H9 (cell line): ENCODE measurements around the gene C2orf49. TPM values are rescaled to one million over a fixed set of nuclear protein-coding genes. Genes with fewer than 3 reads are reported as not detected.

Experiments
- DNase-seq: peaks from one replicate; pipeline ENCODE4 v3.0.0-alpha.2; 2017
- H2AFZ ChIP-seq: one replicate; pipeline ENCODE4 v1.6.1; 2013; ENCODE audit warnings: mild to moderate bottlenecking, low read length, control low read depth, moderate library complexity
- H2AK5ac ChIP-seq: 2 replicates; pipeline ENCODE4 v1.6.1; 2013; ENCODE audit warnings: low read length, control low read depth, mixed read lengths; ENCODE audit not compliant: insufficient read length
- H2BK120ac ChIP-seq: one replicate; pipeline ENCODE4 v1.6.1; 2013; ENCODE audit warnings: low read depth, mild to moderate bottlenecking, low read length, control low read depth, inconsistent platforms; ENCODE audit not compliant: poor library complexity, severe bottlenecking
- H2BK12ac ChIP-seq: 2 replicates; pipeline ENCODE4 v1.6.1; 2013; ENCODE audit warnings: low read length, control low read depth, mixed read lengths, low read depth; ENCODE audit not compliant: insufficient read length
- H2BK15ac ChIP-seq: 2 replicates; pipeline ENCODE4 v1.6.1; 2013; ENCODE audit warnings: low read depth, low read length, control low read depth
- H2BK20ac ChIP-seq: one replicate; pipeline ENCODE4 v1.6.1; 2013; ENCODE audit warnings: low read depth, mild to moderate bottlenecking, low read length, control low read depth, inconsistent platforms; ENCODE audit not compliant: poor library complexity, severe bottlenecking
- H2BK5ac ChIP-seq: 2 replicates; pipeline ENCODE4 v1.6.1; 2013; ENCODE audit warnings: low read length, control low read depth, mixed read lengths; ENCODE audit not compliant: insufficient read length
- H3K14ac ChIP-seq: 2 replicates; pipeline ENCODE4 v1.6.1; 2013; ENCODE audit warnings: low read length, control low read depth; ENCODE audit not compliant: insufficient read depth
- H3K18ac ChIP-seq: 2 replicates; pipeline ENCODE4 v1.6.1; 2013; ENCODE audit warnings: low read depth, mild to moderate bottlenecking, mixed read lengths, low read length, control low read depth; ENCODE audit not compliant: insufficient read length
- H3K23ac ChIP-seq: 2 replicates; pipeline ENCODE4 v1.6.1; 2013; ENCODE audit warnings: low read length, control low read depth, mixed read lengths, low read depth; ENCODE audit not compliant: insufficient read length
- H3K23me2 ChIP-seq: 2 replicates; pipeline ENCODE4 v1.6.1; 2013; ENCODE audit warnings: low read depth, mild to moderate bottlenecking, mixed read lengths, low read length, control low read depth; ENCODE audit not compliant: insufficient read length, poor library complexity, severe bottlenecking
- H3K27ac ChIP-seq: 2 replicates; pipeline ENCODE4 v1.5.1; 2013; ENCODE audit warnings: low read length, control low read depth, mixed read lengths, low read depth; ENCODE audit not compliant: insufficient read length
- H3K27me3 ChIP-seq: 2 replicates; pipeline ENCODE4 v1.6.1; 2013; ENCODE audit warnings: low read length, control low read depth, inconsistent platforms; ENCODE audit not compliant: insufficient read depth
- H3K4ac ChIP-seq: 2 replicates; pipeline ENCODE4 v1.6.1; 2013; ENCODE audit warnings: low read depth, mild to moderate bottlenecking, control low read depth, inconsistent platforms, low read length, moderate library complexity
- H3K4me1 ChIP-seq: 2 replicates; pipeline ENCODE4 v1.6.1; 2013; ENCODE audit warnings: low read length, control low read depth, inconsistent platforms; ENCODE audit not compliant: insufficient read depth
- H3K4me2 ChIP-seq: 2 replicates; pipeline ENCODE4 v1.6.1; 2013; ENCODE audit warnings: low read length, control low read depth, mixed read lengths; ENCODE audit not compliant: insufficient read length, insufficient read depth
- H3K56ac ChIP-seq: 2 replicates; pipeline ENCODE4 v1.6.1; 2013; ENCODE audit warnings: low read depth, mild to moderate bottlenecking, mixed read lengths, low read length, control low read depth; ENCODE audit not compliant: insufficient read length
- H3K79me1 ChIP-seq: 2 replicates; pipeline ENCODE4 v1.6.1; 2013; ENCODE audit warnings: low read depth, mild to moderate bottlenecking, moderate library complexity, low read length, control low read depth, inconsistent platforms; ENCODE audit not compliant: insufficient read depth, poor library complexity, severe bottlenecking
- H3K79me2 ChIP-seq: 2 replicates; pipeline ENCODE4 v1.6.1; 2013; ENCODE audit warnings: low read length, control low read depth, inconsistent platforms; ENCODE audit not compliant: insufficient read depth
- H3K9ac ChIP-seq: 2 replicates; pipeline ENCODE4 v1.6.1; 2013; ENCODE audit warnings: low read length, control low read depth, mixed read lengths; ENCODE audit not compliant: insufficient read length; ENCODE audit errors: extremely low read depth
- H3K9me3 ChIP-seq: one replicate; pipeline ENCODE4 v1.6.1; 2013; ENCODE audit warnings: low read depth, low read length, inconsistent platforms; ENCODE audit not compliant: control insufficient read depth
- H3T11ph ChIP-seq: one replicate; pipeline ENCODE4 v1.6.1; 2013; ENCODE audit warnings: mild to moderate bottlenecking, low read length, control low read depth, inconsistent platforms
- H4K20me1 ChIP-seq: one replicate; pipeline ENCODE4 v1.6.1; 2013; ENCODE audit not compliant: control insufficient read depth, insufficient read length, insufficient read depth
- H4K5ac ChIP-seq: 2 replicates; pipeline ENCODE4 v1.6.1; 2013; ENCODE audit warnings: low read depth, mild to moderate bottlenecking, mixed read lengths, low read length, control low read depth; ENCODE audit not compliant: insufficient read length
- H4K8ac ChIP-seq: replicated peaks from 2 replicates; pipeline ENCODE4 v1.6.1; 2013; ENCODE audit warnings: low read length, control low read depth, mixed read lengths, low read depth; ENCODE audit not compliant: insufficient read length
- H4K91ac ChIP-seq: 2 replicates; pipeline ENCODE4 v1.6.1; 2013; ENCODE audit warnings: low read depth, mild to moderate bottlenecking, moderate library complexity, mixed read lengths, low read length, control low read depth; ENCODE audit not compliant: insufficient read length
- H3K27ac Mint-ChIP-seq, 3 experiments: 2 replicates in 2 of 3; 3 replicates in 1 of 3; pipeline ENCODE4 v1.8.0; 2020 to 2021; ENCODE audit warnings: mixed read lengths in 3 of 3, mild to moderate bottlenecking in 1 of 3, moderate library complexity in 1 of 3
- H3K27me3 Mint-ChIP-seq: 2 replicates; pipeline ENCODE4 v1.8.0; 2021; ENCODE audit warnings: low read depth, mild to moderate bottlenecking, moderate library complexity, mixed read lengths
- H3K36me3 Mint-ChIP-seq, 3 experiments: 2 replicates in 2 of 3; 3 replicates in 1 of 3; pipeline ENCODE4 v1.8.0; 2020 to 2021; ENCODE audit warnings: low read depth in 3 of 3, mixed read lengths in 3 of 3; ENCODE audit not compliant: insufficient read depth in 1 of 3
- H3K4me1 Mint-ChIP-seq, 2 experiments: 2 replicates each; pipeline ENCODE4 v1.8.0; 2020; ENCODE audit warnings: mixed read lengths in 2 of 2
- H3K4me3 Mint-ChIP-seq, 2 experiments: 2 replicates in 1 of 2; 3 replicates in 1 of 2; pipeline ENCODE4 v1.8.0; 2020 to 2021; ENCODE audit warnings: mild to moderate bottlenecking in 2 of 2, mixed read lengths in 2 of 2, moderate library complexity in 1 of 2
- H3K9me3 Mint-ChIP-seq, 2 experiments: 2 replicates in 1 of 2; 3 replicates in 1 of 2; pipeline ENCODE4 v1.8.0; 2020; ENCODE audit warnings: mild to moderate bottlenecking in 2 of 2, mixed read lengths in 2 of 2, moderate library complexity in 1 of 2
- WGBS: extraction: QIAGEN DNeasy Blood & Tissue Kit; methylation state at CpG from one replicate; pipeline ENCODE4 v1.1.7; 2013; ENCODE audit warnings: missing lambda C conversion rate, low lambda C conversion rate, mixed read lengths; ENCODE audit not compliant: insufficient read length; ENCODE audit errors: extremely low coverage; 5-methylcytosine and 5-hydroxymethylcytosine counted together
- total RNA-seq: library from RNA; stranded (reverse); gene quantifications from 2 replicates; pipeline ENCODE4 v1.2.1, GENCODE V29; 2021
- TF ChIP-seq, protein P1 (sequence below): fragments of 200-600 bp; sonication (generic); conservative IDR thresholded peaks from 3 replicates; pipeline ENCODE4 v1.8.0; 2021; ENCODE audit warnings: antibody characterized with exemption, mild to moderate bottlenecking

C2orf49 gene
- total RNA-seq, 1 experiment from 2014 or later, result 18.8 TPM

DNA sequence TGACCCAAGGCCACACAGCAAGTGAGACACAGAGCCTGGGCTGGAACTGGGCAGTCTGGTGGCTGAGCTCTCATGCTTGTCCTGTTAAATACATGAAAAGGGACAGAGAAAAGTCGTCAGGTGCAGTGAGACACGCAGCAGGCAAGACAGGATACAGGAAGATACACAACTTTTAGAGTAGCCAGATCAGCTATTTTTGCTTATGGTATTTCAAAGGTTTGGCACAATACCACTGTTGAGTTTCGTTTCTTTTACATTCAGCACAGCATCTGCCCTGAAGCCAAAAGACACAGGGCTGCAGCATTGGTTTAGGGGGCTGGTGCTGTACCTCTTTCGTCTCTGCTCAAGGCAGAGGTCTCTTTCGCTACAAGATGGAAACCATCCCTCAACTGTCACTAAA lies 47.5 kb downstream of the C2orf49 start:
- Histone ChIP-seq H3K4ac (no peak overlapping the region), H2AK5ac (no peak overlapping the region), H3K27ac (no peak overlapping the region), H2AFZ (no peak overlapping the region), H3K9me3 (no peaks in the 10 kb centered on the region), H3K23ac (no peak overlapping the region), H3K23me2 (no peaks in the 10 kb centered on the region), H3K27me3 (no peaks in the 10 kb centered on the region), H2BK120ac (no peak overlapping the region), H3K79me2 (no peaks in the 10 kb centered on the region), H3K4me1 (no peaks in the 10 kb centered on the region), H3T11ph (no peak overlapping the region), H4K8ac (no peak overlapping the region), H2BK15ac (no peak overlapping the region), H2BK20ac (no peak overlapping the region), H4K5ac (no peak overlapping the region), H3K56ac (no peak overlapping the region), H4K20me1 (no peaks in the 10 kb centered on the region), H3K4me2 (no peak overlapping the region), H3K9ac (no peak overlapping the region), H4K91ac (no peak overlapping the region), H3K14ac (no peak overlapping the region), H3K79me1 (no peaks in the 10 kb centered on the region), H2BK12ac (no peak overlapping the region), H2BK5ac (no peak overlapping the region), H3K18ac (no peak overlapping the region)
- no peak for DNase-seq
- Mint-ChIP-seq H3K4me3 (no peak overlapping the region), H3K4me1 (no peaks in the 10 kb centered on the region), H3K27me3 (no peaks in the 10 kb centered on the region; the same call in 1 of the 2 replicates), H3K36me3 (peaks cover 7 to 58% (median 50%) of the 10 kb centered on the region in 3 experiments), H3K9me3 (no peaks in the 10 kb centered on the region), H3K27ac (no peak overlapping the region)
- TF ChIP-seq, protein P1, sequence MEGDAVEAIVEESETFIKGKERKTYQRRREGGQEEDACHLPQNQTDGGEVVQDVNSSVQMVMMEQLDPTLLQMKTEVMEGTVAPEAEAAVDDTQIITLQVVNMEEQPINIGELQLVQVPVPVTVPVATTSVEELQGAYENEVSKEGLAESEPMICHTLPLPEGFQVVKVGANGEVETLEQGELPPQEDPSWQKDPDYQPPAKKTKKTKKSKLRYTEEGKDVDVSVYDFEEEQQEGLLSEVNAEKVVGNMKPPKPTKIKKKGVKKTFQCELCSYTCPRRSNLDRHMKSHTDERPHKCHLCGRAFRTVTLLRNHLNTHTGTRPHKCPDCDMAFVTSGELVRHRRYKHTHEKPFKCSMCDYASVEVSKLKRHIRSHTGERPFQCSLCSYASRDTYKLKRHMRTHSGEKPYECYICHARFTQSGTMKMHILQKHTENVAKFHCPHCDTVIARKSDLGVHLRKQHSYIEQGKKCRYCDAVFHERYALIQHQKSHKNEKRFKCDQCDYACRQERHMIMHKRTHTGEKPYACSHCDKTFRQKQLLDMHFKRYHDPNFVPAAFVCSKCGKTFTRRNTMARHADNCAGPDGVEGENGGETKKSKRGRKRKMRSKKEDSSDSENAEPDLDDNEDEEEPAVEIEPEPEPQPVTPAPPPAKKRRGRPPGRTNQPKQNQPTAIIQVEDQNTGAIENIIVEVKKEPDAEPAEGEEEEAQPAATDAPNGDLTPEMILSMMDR, result no peak
- no CpG with 5 or more reads among the region's 5 CpGs for WGBS
